NCI-H2227 (cell line): ENCODE results near the gene SCGN.

Experiments
- DNase-seq: peaks from one replicate; lab custom pipeline; 2025; ENCODE audit not compliant: unreplicated experiment; lab: John Stamatoyannopoulos, UW

SCGN gene

DNA sequence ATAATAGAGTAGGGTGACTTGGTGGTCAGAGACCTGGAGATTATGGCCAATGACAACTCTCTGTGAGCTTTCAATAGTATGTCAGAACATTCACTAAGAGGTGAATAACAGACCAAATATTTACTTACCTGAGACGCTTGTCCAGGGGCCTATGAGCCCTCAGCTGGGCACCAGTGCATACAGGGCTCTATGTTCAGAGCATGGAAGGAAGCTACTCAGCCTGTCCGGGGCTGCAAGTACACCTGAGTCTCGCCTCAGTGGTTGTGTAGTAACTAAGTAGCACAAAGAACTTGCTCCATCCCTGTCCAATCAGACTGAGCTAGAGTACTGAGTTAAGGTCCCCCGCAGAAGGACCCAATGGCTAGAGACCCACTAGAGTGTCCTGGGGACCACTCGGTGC is 11.6 kb upstream of the SCGN start:
- no peak for DNase-seq

DNA sequence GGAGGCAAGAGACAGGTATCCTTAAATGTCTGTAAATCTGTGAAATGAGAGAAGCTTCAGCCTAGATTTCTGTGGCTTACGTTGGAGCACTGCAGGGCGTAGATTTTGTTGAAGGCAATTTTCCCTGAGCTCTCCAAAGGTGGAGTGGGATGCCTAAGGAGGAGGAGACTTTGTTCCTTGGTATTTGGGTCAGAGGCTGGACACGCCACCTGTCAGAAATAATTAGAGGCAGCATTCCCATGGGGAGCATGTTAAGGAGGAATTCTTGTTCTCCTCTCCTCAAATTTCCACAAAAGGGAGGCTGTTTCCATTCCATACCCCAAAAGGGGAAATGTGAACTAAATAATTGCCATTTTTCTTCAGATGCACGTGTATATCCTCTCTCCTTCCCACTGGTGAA is 11.1 kb upstream of the SCGN start:
- DNase-seq: no peak

DNA sequence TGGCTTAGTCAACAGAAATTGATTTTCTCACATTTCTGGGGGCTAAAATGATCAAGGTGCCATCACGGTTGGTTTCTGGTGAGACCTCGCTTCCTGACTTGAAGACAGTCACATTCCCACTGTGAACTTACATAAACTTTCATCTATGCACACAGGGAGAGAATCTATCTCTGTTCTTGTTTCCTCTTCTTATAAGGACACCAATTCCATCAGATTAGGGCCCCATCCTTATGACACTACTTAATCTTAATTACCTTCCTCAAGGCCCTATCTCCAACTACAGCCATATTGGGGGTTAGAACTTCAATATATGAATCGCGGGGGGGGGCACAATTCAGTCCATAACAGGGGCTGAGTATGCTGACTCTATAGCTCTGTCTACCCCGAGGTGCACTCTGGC is 10.6 kb upstream of the SCGN start:
- DNase-seq: no peak

DNA sequence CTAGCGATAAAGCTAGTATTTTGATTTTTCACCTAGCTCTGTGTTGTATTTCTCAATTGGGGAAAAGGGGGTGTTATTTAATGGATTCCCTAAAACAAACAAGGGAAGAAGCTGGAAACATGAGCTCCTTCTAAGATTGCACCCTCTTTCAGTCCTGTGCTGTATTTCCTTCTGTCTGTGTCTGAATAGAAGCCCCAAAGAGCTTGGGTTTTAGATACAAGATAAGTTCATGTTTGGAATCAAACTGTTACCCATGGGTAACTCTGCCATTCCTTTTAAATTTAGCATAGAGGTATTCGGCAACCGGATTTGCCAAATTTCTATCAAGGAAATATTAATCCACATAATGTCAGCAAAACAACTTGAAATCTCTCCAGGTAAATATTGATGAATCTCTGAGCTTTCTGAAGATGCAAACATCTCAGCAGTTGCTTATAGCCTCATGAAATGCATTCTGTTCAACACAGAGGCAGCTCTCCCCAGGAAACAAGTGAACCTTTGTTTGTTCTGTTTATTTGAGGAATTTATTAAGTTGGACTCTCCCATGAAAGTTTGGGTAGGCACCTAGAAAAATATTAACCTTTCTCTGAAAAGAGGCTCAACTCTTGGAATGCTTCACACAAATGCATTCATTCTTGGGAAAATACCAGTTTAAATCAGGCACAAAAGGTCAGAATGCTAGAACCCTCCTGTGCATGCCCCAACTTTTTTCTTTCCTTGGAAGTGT is 9.9 kb upstream of the SCGN start:
- DNase-seq: no peak

DNA sequence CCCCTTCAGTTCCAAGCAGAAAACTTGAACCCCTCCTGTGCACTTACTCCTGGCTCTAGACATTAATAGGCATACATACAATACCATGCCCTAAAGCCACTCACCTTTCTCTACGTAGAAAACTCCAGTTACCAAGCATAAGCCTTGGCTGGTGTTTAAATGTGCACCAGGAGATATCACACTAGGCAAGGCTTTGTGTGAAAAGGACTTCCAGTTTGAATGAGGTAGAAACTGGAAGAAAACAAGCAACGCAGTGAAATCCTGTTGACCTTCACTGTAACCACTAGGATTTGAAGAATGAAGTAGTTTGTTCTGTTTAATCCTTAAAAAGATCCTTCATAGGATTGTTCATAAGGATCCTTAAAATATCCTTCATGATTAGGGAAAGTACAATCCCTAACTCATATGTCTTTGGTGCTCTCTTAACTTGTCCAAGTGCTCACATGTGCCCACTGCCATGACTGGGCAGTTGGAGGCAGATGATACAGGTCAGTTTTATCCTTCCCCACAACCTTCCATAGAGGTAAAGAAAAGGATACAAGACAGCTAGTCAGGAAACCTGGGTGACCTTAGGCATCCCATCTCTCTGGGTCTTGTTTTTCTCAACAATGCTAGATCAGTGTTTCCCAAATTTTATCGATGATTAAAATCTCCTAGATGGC is 9.2 kb upstream of the SCGN start:
- no peak for DNase-seq

DNA sequence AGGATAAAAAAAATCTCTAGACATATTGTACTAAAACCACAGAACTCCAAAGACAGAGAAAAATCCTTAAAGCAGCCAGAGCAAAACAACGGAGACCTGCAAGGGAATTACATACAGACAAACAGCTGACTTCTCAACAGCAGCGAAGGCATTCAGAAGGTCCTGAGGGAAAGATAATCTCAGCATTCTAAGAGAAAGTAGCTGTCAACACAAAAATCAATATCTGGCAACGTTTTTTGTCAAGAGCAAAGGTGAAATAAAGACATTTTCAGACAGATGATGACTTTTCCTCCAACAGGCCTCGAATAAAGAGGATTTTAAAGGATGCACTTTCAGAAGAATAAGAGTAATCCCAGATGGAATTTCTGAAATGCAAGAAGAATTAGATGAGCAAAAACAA is 6.1 kb upstream of the SCGN start:
- DNase-seq: peak; percentile 50

DNA sequence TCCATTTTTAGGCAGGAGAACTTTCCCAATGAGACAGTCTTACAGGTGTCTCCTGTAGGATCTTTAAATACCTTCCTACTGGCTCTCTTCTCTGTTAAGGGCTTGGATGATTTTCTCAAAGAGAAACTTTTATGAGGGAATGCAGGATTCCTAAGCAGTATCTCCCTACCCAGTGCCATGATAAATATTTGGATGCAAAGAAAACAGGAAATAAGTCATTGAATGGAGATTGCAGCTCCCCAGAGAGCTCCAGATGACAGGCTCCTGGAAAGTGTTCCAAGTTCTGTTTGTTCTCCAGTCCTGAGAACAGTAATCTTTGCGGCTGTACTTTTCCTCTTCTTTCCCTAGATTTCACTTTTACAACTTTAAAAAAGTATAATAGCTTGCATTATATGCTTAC is 2.4 kb upstream of the SCGN start:
- no peak for DNase-seq

DNA sequence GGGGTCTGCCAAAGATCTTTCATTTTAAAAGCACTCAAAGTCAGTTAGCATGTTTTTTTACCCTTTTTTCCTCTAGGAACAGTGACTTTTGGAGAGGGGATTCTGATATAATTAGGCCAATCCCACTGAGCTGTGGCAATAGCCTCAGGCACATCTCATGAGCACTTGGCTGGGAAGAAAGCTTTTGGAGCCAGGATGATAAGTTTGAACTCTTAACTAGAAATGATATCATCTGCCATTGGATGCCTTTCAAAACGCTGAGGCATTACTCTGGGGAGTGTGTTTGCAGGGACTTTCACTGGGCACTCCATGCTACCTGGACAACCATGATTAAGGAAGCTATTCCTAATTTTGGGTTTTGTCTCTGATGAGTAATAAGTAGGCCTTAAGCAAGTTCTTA is 3.7 kb downstream of the SCGN start:
- DNase-seq: no peak

DNA sequence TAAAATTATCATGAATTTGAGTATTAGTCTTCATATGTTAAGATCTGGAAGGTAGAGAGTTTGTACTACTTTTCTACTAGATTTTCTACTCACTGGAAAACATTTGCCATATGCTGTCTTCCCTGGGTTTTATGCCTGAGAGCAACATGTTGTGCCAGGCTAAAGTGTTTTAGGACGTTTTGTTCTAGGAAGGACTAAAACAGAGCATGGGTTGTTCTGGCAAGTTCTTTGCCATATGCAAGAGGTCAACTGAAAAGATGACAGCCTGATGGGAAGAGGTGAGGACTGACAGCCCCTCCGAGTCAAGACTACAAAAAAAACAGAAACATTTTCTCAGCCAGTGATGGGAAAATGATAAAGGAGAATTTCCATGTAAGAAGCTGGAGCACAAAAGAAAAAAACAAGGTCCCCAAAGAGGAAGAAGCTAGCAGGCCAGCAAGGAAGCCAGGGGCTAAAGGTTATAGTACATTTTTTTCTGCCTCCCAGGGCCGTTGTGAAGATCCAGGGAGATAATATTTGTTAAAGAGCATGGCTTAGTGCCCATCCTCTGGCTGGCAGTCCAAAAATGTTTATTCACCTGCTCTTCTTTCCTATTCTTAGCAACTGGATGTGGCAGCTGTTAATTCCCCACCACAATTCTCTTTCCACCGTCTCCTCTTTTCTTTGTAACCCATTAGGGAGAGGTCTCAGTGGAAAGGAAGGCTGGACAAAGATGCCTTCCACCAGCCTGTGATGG is 7.8 kb downstream of the SCGN start:
- DNase-seq: no peak

DNA sequence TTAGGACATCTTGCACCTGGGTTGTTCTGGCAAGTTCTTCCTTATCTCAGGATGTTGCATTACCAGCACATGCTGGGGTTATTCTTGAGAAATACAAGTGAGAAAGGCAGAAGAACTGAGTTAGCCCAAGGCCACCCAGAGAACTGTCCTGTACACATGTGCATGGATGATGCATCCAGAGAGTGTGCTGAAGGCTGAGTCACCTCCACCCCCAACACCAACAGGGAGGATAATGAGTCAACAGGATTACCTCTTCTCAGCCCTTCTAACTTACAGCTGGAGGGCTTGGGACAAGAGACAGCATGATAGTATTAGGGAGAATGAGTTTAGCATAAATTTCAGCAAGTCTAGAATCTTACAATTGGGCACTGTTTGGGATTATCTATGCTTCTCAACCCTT is 8.5 kb downstream of the SCGN start:
- no peak for DNase-seq

DNA sequence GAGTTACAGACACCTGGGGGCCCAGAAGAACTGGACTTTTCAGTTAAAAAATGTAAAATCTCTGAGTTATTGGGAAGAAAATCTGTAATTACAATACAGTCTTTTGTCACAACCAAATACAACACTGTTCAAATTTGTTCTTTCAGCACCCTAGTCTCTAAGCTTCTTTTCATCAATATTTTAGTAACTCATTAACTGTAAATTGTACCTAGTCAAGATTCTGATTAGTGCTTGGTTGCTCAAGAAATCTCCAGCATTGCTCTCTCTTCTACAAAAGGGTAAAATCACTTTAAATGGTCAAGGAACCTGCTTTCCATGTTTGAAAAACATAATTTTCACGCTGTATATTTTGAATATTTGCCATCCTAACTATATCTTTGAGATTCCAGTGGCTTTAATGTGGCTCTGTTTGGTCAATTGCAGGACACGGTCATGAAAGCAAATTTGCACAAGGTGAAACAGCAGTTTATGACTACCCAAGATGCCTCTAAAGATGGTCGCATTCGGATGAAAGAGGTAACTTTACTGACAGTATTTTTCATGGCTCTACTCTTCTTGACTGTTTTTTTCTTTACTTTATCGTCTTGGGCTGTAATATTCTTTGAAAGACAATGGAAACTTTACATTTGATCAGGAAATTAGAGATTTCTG is 9.2 kb downstream of the SCGN start:
- DNase-seq: no peak

DNA sequence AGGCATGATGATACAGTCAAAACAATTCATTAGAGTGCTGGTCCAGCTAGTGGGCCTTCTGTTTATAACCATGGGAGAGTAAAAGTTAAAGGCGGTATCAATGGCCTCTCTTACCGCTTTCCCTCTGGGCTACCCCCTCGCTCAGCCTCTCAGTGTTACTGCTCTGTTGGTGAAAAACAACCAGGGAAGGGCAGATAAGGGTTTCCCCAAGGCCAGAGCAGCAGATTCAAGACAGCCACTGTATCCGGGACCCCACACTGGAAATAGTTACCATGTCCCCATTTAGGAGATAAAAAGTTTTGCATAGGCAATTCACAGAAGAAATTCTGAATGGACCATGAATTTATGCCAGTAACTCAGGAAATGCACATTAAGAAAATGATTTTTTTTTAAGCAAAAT is 13.4 kb downstream of the SCGN start:
- no peak for DNase-seq

DNA sequence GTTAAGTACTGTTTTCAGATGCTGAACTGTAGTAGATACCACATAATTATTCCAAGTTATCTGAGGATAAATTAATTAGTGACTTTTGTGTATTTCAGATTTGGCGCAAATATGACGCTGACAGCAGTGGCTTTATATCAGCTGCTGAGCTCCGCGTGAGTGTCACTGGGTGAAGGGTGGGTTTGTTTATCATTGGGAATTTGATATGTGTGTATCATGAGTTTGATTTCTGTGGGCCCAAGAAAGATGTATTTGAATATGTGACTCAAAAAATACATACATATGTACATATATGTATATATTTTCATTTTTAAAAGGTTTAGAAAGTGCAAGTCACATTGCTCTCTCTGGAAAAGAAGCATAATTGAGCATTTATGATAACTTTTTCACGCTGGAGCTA is 17.4 kb downstream of the SCGN start:
- no peak for DNase-seq

DNA sequence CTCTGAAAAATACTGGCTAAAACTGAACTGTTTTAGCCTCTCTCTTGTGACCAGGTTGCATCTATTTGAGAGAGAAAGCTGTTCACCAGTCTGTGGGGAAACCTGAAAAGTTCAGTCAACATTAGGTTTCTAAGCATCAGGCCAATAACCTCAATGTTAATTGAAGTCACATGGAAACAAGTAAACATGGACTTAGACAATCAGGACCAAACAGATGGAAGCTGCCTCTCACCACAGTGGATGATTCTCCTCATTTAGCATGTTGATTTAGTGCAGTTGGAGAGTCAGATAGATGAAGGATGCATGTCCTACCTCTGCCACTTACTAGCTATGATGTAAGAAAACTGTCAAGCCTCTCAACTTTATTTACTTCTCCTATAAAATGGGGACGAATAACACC is 18.2 kb downstream of the SCGN start:
- no peak for DNase-seq

DNA sequence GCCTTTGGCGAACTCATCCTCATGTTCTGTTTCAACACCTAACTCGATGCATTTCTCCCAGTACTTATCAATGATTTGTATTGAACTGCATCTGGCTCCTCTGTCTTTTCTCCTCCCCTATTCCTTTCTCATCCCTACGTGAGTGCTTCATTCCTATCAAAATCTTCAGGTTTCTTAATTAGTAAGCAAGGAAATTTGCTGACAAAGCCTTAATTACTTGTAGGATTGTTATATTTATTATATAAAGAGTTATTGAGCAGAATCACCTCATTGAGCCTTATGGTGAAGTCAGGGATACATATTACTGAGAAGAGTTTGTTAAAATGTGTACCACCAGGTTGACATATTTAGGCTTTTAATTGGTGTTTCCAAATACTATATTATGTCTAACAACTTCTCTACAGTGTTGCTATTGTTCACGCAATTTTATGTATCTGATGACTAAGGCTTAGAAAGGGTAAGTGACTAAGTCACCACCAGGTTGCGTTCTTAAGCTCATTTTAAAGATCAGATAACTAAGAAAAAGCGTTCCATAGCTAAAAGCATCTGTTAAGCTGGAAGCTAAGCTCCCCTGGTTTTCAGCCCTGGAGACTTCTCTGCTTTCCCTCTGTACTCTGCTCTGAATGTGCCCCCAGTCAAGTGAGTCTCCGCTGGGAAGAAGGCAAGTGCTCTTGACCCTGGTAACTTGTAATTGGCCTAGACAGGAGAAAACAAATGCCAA is 18.9 kb downstream of the SCGN start:
- DNase-seq: peak; percentile 59

DNA sequence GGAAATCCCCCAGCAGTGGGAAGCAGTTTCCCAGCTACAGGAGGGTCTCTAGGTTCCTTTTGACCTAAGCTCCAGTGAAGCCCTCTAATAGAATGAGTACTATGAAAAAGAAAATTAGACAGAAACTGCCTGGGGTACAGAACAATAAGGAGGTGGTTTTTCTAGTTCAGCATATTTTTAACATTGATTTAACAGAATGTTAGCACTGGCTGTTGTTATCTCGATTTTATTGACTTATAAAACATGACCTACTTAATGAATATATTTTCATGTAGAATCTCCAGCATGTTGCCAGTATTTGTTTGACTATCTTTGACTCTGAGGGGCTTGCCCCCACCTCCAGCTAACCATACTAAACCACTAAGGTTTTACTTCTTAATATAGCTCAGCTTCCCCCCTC is 19.6 kb downstream of the SCGN start:
- DNase-seq: no peak

DNA sequence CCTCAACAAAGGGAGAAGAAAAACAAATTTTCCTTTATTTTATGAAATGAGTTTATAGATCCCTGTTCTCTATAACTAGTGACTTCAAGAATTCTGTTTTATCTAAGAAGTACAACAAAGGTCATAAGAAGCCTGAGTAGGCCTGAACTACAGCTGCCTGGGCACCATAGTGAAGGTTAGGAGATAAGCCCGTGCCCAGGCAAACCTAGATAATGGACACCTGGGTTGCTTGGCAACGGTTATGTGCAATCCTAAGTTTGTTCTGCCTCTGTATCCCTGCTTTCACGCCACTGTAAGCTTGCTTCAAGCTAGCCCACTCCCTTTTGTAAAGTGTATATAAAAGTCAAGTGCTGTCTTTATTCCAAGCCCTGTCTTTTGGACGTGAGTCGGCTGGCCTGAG is 23.2 kb downstream of the SCGN start:
- DNase-seq: no peak

DNA sequence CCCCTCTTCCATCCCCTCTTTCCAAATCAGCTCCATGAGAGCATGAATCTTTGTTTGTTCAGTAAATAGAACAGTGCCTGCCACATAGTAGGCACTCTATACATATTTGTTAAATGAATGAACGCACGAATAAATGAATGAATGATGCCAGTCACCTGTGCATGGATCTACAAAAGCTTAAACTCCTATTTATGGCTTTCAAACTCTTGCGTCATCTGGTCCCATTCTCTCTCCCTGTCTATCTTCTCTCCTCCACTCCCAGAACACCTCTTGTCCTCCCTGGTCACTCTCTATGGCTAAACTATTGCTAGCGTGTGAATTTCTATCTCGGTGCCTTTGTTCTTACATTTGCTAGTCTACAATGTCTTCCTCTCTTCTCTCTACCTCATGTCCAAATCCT is 24.8 kb downstream of the SCGN start:
- no peak for DNase-seq

DNA sequence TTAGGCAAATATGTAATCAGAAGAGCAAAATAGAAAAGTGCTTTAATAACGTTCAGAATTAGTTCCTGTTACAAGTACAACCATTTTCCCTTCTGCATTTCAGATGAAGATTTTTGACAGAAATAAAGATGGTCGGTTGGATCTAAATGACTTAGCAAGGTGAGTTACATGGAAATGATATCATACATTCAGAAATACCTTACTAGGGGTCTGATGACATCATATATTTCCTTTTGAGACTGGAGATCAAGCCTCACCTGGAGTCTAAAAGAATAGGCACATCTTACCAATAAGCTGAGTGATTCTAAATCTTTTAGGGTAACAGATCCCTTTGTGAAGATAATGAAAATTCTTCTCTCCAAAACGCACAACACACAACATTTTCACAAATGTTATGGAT is 29.8 kb downstream of the SCGN start:
- DNase-seq: no peak

DNA sequence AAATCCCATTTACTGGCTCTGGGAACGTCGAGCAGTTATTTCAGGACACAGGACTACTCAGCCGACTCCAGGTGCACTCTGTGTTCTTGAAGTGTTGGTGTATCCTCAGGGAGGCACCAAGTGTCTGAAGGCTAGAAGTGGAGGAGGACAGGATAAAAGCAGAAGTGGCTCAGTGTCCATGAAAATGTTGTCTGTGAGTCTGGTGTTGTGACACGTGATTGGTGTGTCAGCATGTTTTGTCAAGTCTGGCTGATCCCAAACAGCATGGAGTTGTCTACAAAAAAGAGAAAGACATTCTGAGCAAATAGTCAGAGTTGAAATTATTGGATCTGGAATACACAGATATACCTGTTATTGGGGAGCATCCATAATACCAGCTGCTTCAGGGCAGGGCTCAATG is 30.3 kb downstream of the SCGN start:
- DNase-seq: no peak

DNA sequence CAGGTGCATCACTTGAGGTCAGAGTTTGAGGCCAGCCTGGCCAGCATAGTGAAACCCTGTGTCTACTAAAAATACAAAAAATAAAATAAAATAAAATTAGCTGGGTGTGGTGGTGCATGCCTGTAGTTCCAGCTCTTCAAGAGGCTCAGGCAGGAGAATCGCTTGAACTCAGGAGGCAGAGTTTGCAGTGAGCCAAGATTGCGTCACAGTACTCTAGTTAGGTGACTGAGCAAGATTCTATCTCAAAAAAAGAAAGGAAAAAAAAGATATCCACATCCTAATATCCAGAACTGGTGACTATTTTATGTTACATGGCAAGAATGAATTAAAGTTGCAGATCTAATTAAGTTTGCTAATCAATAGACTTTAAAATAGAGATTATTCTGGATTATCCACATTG is 32.5 kb downstream of the SCGN start:
- DNase-seq: no peak
